K562 (cell line): ENCODE data around the gene C2orf92. TPM values are rescaled to one million over a fixed set of nuclear protein-coding genes. Genes with fewer than 3 reads are reported as not detected.

Experiments
- ARID2 ChIP-seq: fragments of 450-650 bp; IDR thresholded peaks from 2 replicates; pipeline ENCODE4 v1.6.1; 2017; ENCODE audit warnings: antibody characterized with exemption, mild to moderate bottlenecking
- BRCA1 ChIP-seq, 2 experiments: fragments of 450-650 bp in 1 of 2; sonication (generic) in 1 of 2; formaldehyde crosslinking in 1 of 2; IDR thresholded peaks; 2 replicates each; pipeline versions ENCODE4 v1.5.0 to v1.6.1; 2017 to 2020; ENCODE audit warnings: mild to moderate bottlenecking in 1 of 2, missing genetic modification reagents in 1 of 2
- EWSR1 ChIP-seq: fragments of 450-650 bp; IDR thresholded peaks from 2 replicates; pipeline ENCODE4 v1.6.1; 2018; ENCODE audit warnings: borderline replicate concordance, mild to moderate bottlenecking, low read depth, moderate library complexity; ENCODE audit not compliant: partially characterized antibody
- GTF2E2 ChIP-seq: fragments of 200-800 bp; sonication (Bioruptor generic); IDR thresholded peaks from 2 replicates; pipeline ENCODE4 v1.6.1; 2016; ENCODE audit warnings: missing genetic modification characterization, missing compliant biosample characterization
- HCFC1 ChIP-seq: IDR thresholded peaks from 2 replicates; pipeline ENCODE4 v1.6.1; 2012; ENCODE audit warnings: low read depth, low read length, improper control_type of control experiment
- ILF3 ChIP-seq: fragments of 450-650 bp; IDR thresholded peaks from 2 replicates; pipeline ENCODE4 v1.6.1; 2018; ENCODE audit warnings: antibody characterized with exemption, mild to moderate bottlenecking, moderate library complexity, borderline replicate concordance
- KLF13 ChIP-seq: fragments of 450-650 bp; IDR thresholded peaks from 2 replicates; pipeline ENCODE4 v1.6.1; 2016; ENCODE audit warnings: missing genetic modification characterization, low read depth, mild to moderate bottlenecking, missing compliant biosample characterization, moderate library complexity, borderline replicate concordance
- MIER1 ChIP-seq: fragments of 450-650 bp; IDR thresholded peaks from 2 replicates; pipeline ENCODE4 v1.6.1; 2016; ENCODE audit warnings: antibody characterized with exemption, mild to moderate bottlenecking, low read depth
- PRDM10 ChIP-seq: fragments of 450-650 bp; IDR thresholded peaks from 2 replicates; pipeline ENCODE4 v1.6.1; 2018; ENCODE audit not compliant: partially characterized antibody
- PTTG1 ChIP-seq: fragments of 450-650 bp; IDR thresholded peaks from 2 replicates; pipeline ENCODE4 v1.6.1; 2016; ENCODE audit warnings: low read depth, mild to moderate bottlenecking, missing genetic modification characterization, missing compliant biosample characterization
- PURB ChIP-seq: sonication (generic); formaldehyde crosslinking; IDR thresholded peaks from 2 replicates; pipeline ENCODE4 v1.9.0; 2021; ENCODE audit warnings: low read depth, mild to moderate bottlenecking, missing genetic modification reagents
- RBM22 ChIP-seq: fragments of 200-400 bp; formaldehyde crosslinking; IDR thresholded peaks from 2 replicates; pipeline ENCODE4 v1.6.1; 2018; ENCODE audit warnings: low read length, low read depth; ENCODE audit not compliant: poor library complexity, severe bottlenecking
- TBP ChIP-seq: optimal IDR thresholded peaks from 2 replicates; pipeline ENCODE3; 2011; ENCODE audit warnings: low read depth, low read length, improper control_type of control experiment
- YY1 ChIP-seq, 3 experiments: IDR thresholded peaks; 2 replicates each; pipeline ENCODE4 v1.6.1; 2011; ENCODE audit warnings: low read length in 2 of 3, mild to moderate bottlenecking in 2 of 3, moderate library complexity in 2 of 3, borderline replicate concordance in 1 of 3, control low read depth in 1 of 3, low read depth in 1 of 3; ENCODE audit not compliant: insufficient read depth in 3 of 3, insufficient replicate concordance in 2 of 3, control insufficient read depth in 1 of 3, insufficient read length in 1 of 3; ENCODE audit errors: extremely low read depth in 1 of 3
- ZBTB33 ChIP-seq: sonication (generic); formaldehyde crosslinking; IDR thresholded peaks from 2 replicates; pipeline ENCODE4 v1.8.1; 2023; ENCODE audit warnings: mild to moderate bottlenecking, missing genetic modification reagents
- ZC3H11A ChIP-seq: IDR thresholded peaks from 2 replicates; pipeline ENCODE4 v1.6.1; 2012; ENCODE audit warnings: low read depth, low read length, improper control_type of control experiment
- ZNF263 ChIP-seq: sonication (generic); formaldehyde crosslinking; IDR thresholded peaks from 2 replicates; pipeline ENCODE4 v1.8.0; 2022; ENCODE audit warnings: mild to moderate bottlenecking, missing genetic modification reagents, borderline replicate concordance
- ZNF41 ChIP-seq: fragments of 250-450 bp; sonication (Bioruptor Pico); conservative IDR thresholded peaks from 2 replicates; pipeline ENCODE4 v1.4.0; 2020; ENCODE audit warnings: mild to moderate bottlenecking
- ZNF785 ChIP-seq: fragments of 250-450 bp; sonication (Bioruptor Pico); IDR thresholded peaks from 2 replicates; pipeline ENCODE4 v1.4.0; 2020; ENCODE audit warnings: mild to moderate bottlenecking
- polyA plus RNA-seq, 8 experiments: library from polyadenylated mRNA; depleted of rRNA in 4 of 8; stranded (reverse) in 5 of 8; unstranded in 3 of 8; fragments of >200 nt; fragmentation: Nextera tagmentation in 2 of 8; fragmentation: Illumina TruSeq in 1 of 8; extraction: Ambion mirVana in 2 of 8; extraction: Trizol in 1 of 8; gene quantifications; 2 replicates each; pipeline versions ENCODE4 v1.2.1 to v1.2.3, GENCODE V29; 2011 to 2014; ENCODE audit warnings: inconsistent platforms in 1 of 8, missing spikeins in 1 of 8
- total RNA-seq, 7 experiments: library from RNA; depleted of rRNA in 6 of 7; stranded (reverse); fragments of >200 nt in 6 of 7; fragmentation: Illumina TruSeq in 2 of 7; extraction: Trizol in 2 of 7; gene quantifications; 2 replicates each; pipeline versions ENCODE4 v1.2.1 to v1.2.3, GENCODE V29; 2011 to 2021; ENCODE audit warnings: low replicate concordance in 1 of 7

Gene C2orf92
- total and polyA plus RNA-seq, 9 of the 15 experiments (the other 6 are each of a cell fraction or from before 2014, with no cell fraction given): 0.65 to 6.8 (median 3.6) TPM

GRCh38 chr2:97663962-97664635, 5.4 kb upstream of the C2orf92 start, which contains the start of gene ACTR1B (continued):
- peak; percentile 33; the same call in 1 of the 2 replicates for TF ChIP-seq ZBTB33
- no peak for TF ChIP-seq MIER1
- no peak for TF ChIP-seq ZC3H11A
- no peak for TF ChIP-seq BRCA1 (IDR thresholded peaks at IDR 0.05)
- TF ChIP-seq BRCA1 (CRISPR knock-in tag; IDR thresholded peaks at IDR 0.05): no peak
- TF ChIP-seq GTF2E2 (tag): peak; percentile 60; the same call in 1 of the 2 replicates
- no peak for TF ChIP-seq HCFC1
- TF ChIP-seq PTTG1 (tag): no peak
- no peak for TF ChIP-seq ZNF785 (CRISPR knock-in tag)
- no peak for TF ChIP-seq KLF13
- no peak for TF ChIP-seq PURB
- TF ChIP-seq YY1 (IDR thresholded peaks at IDR 0.05; ENCODE audit: borderline replicate concordance in 1 of 3, control insufficient read depth in 1 of 3, extremely low read depth in 1 of 3, insufficient read depth in 3 of 3, insufficient read length in 1 of 3, insufficient replicate concordance in 2 of 3, low read depth in 1 of 3, low read length in 2 of 3): peak in 2 of 3 experiments; percentile 42 to 44
- no peak for TF ChIP-seq EWSR1
- 0 out of 2 replicates have a peak, but pooled peaks have one; percentile 37 for TF ChIP-seq ARID2
- peak; percentile 81 for TF ChIP-seq PRDM10
- TF ChIP-seq ZNF41 (CRISPR knock-in tag): no peak
- peak; percentile 92 for TF ChIP-seq TBP
- no peak; the same call in 1 of the 2 replicates for TF ChIP-seq ILF3
- no peak for TF ChIP-seq ZNF263 (CRISPR knock-in tag)
- peak; percentile 37 for TF ChIP-seq RBM22
